HEK293 (cell line): ENCODE data around the gene TENT4A.

Experiments
- CTCF ChIA-PET: fragments of 350-600 bp; formaldehyde crosslinking; extraction: SDS; loops from one replicate; lab custom pipeline; 2021; ENCODE audit warnings: antibody characterized with exemption; lab: Yijun Ruan, JAX
- POLR2A ChIA-PET: fragments of 300-600 bp; formaldehyde crosslinking; extraction: SDS; loops from one replicate; lab custom pipeline; 2020; ENCODE audit warnings: antibody characterized with exemption, inconsistent platforms; lab: Yijun Ruan, JAX
- H3K27ac ChIP-seq: fragments of 200-500 bp; sonication (Bioruptor generic); 2 replicates; pipeline ENCODE4 v1.5.1; 2014; ENCODE audit warnings: low read depth, low read length, control low read depth, inconsistent platforms; ENCODE audit errors: extremely low read depth
- H3K36me3 ChIP-seq, 2 experiments: fragments of 200-500 bp in 1 of 2; sonication (Bioruptor generic) in 1 of 2; 1 replicate in 1 of 2; 2 replicates in 1 of 2; pipeline ENCODE4 v1.5.1; 2014 to 2017; ENCODE audit warnings: inconsistent platforms in 2 of 2, low read length in 2 of 2; ENCODE audit not compliant: control insufficient read depth in 2 of 2, insufficient read depth in 1 of 2
- H3K4me1 ChIP-seq: fragments of 200-500 bp; sonication (Bioruptor generic); 2 replicates; pipeline ENCODE4 v1.5.1; 2014; ENCODE audit warnings: mild to moderate bottlenecking, low read length, inconsistent platforms; ENCODE audit not compliant: control insufficient read depth, insufficient read depth
- H3K4me3 ChIP-seq: 2 replicates; pipeline ENCODE4 v1.5.1; 2011; ENCODE audit warnings: low read depth, mild to moderate bottlenecking, control low read depth, low read length, moderate library complexity
- H3K9me3 ChIP-seq: fragments of 200-500 bp; sonication (Bioruptor generic); 2 replicates; pipeline ENCODE4 v1.5.1; 2014; ENCODE audit warnings: low read depth, low read length, inconsistent platforms; ENCODE audit not compliant: control insufficient read depth, insufficient read depth
- GLI2 ChIP-seq: fragments of 450-650 bp; formaldehyde crosslinking; IDR thresholded peaks from 2 replicates; pipeline ENCODE4; 2017; ENCODE audit warnings: missing biosample characterization, missing genetic modification characterization, low read depth, borderline replicate concordance
- GLIS2 ChIP-seq: fragments of 450-650 bp; formaldehyde crosslinking; IDR thresholded peaks from 2 replicates; pipeline ENCODE4 v1.5.1; 2016; ENCODE audit warnings: missing biosample characterization, missing genetic modification characterization
- HOXD13 ChIP-seq: sonication (generic); formaldehyde crosslinking; IDR thresholded peaks from 2 replicates; pipeline ENCODE4 v1.8.0; 2022; ENCODE audit warnings: missing genetic modification reagents, borderline replicate concordance
- MYNN ChIP-seq: fragments of 450-650 bp; formaldehyde crosslinking; IDR thresholded peaks from 2 replicates; pipeline ENCODE4 v1.5.1; 2016; ENCODE audit warnings: missing biosample characterization, missing genetic modification characterization, borderline replicate concordance
- PATZ1 ChIP-seq: fragments of 450-650 bp; formaldehyde crosslinking; IDR thresholded peaks from 2 replicates; pipeline ENCODE4 v1.5.1; 2016; ENCODE audit warnings: missing biosample characterization, missing genetic modification characterization
- SP2 ChIP-seq: fragments of 450-650 bp; formaldehyde crosslinking; IDR thresholded peaks from 2 replicates; pipeline ENCODE4 v1.5.1; 2016; ENCODE audit warnings: missing biosample characterization, missing genetic modification characterization
- TRIM28 ChIP-seq: IDR thresholded peaks from 2 replicates; pipeline ENCODE4 v1.6.1; 2011; ENCODE audit warnings: low read length, control low read depth, borderline replicate concordance
- ZNF10 ChIP-seq: fragments of 450-650 bp; formaldehyde crosslinking; IDR thresholded peaks from 2 replicates; pipeline ENCODE4 v1.5.1; 2017; ENCODE audit warnings: missing biosample characterization, missing genetic modification characterization
- ZNF114 ChIP-seq: fragments of 450-650 bp; formaldehyde crosslinking; IDR thresholded peaks from 2 replicates; pipeline ENCODE4 v1.5.0; 2017; ENCODE audit warnings: missing biosample characterization, missing genetic modification characterization
- ZNF155 ChIP-seq: fragments of 450-650 bp; formaldehyde crosslinking; IDR thresholded peaks from 2 replicates; pipeline ENCODE4 v1.5.1; 2016; ENCODE audit warnings: missing biosample characterization, missing genetic modification characterization
- ZNF202 ChIP-seq: fragments of 450-650 bp; formaldehyde crosslinking; IDR thresholded peaks from 2 replicates; pipeline ENCODE4 v1.5.1; 2016; ENCODE audit warnings: missing biosample characterization, missing genetic modification characterization, borderline replicate concordance
- ZNF223 ChIP-seq: fragments of 450-650 bp; formaldehyde crosslinking; IDR thresholded peaks from 2 replicates; pipeline ENCODE4 v1.5.1; 2016; ENCODE audit warnings: missing biosample characterization, missing genetic modification characterization
- ZNF274 ChIP-seq, 2 experiments: fragments of 200-500 bp in 1 of 2; fragments of 450-650 bp in 1 of 2; sonication (Bioruptor generic) in 1 of 2; formaldehyde crosslinking in 1 of 2; IDR thresholded peaks; 2 replicates each; pipeline versions ENCODE4 v1.5.1 to v1.6.1; 2014 to 2016; ENCODE audit warnings: borderline replicate concordance in 1 of 2, inconsistent platforms in 1 of 2, low read length in 1 of 2, missing biosample characterization in 1 of 2, missing genetic modification characterization in 1 of 2
- ZNF335 ChIP-seq: fragments of 450-650 bp; formaldehyde crosslinking; conservative IDR thresholded peaks from 2 replicates; pipeline ENCODE4 v1.5.1; 2016; ENCODE audit warnings: missing biosample characterization, missing genetic modification characterization
- ZNF416 ChIP-seq: fragments of 450-650 bp; formaldehyde crosslinking; IDR thresholded peaks from 2 replicates; pipeline ENCODE4 v1.5.1; 2016; ENCODE audit warnings: missing biosample characterization, missing genetic modification characterization
- ZNF488 ChIP-seq: fragments of 450-650 bp; formaldehyde crosslinking; IDR thresholded peaks from 2 replicates; pipeline ENCODE4 v1.5.1; 2016; ENCODE audit warnings: missing biosample characterization, missing genetic modification characterization
- ZNF510 ChIP-seq: fragments of 450-650 bp; formaldehyde crosslinking; IDR thresholded peaks from 2 replicates; pipeline ENCODE4 v1.5.1; 2018; ENCODE audit warnings: mild to moderate bottlenecking, missing genetic modification characterization, missing biosample characterization; ENCODE audit not compliant: insufficient replicate concordance
- ZNF518A ChIP-seq: fragments of 450-650 bp; formaldehyde crosslinking; conservative IDR thresholded peaks from 2 replicates; pipeline ENCODE4 v1.5.1; 2016; ENCODE audit warnings: low read depth, missing biosample characterization, missing genetic modification characterization
- ZNF530 ChIP-seq: fragments of 450-650 bp; formaldehyde crosslinking; IDR thresholded peaks from 2 replicates; pipeline ENCODE4 v1.5.1; 2016; ENCODE audit warnings: low read depth, missing biosample characterization, missing genetic modification characterization
- ZNF560 ChIP-seq: fragments of 450-650 bp; formaldehyde crosslinking; IDR thresholded peaks from 2 replicates; pipeline ENCODE4 v1.5.1; 2017; ENCODE audit warnings: missing biosample characterization, missing genetic modification characterization, borderline replicate concordance
- ZNF571 ChIP-seq: fragments of 450-650 bp; formaldehyde crosslinking; IDR thresholded peaks from 2 replicates; pipeline ENCODE4 v1.5.0; 2017; ENCODE audit warnings: missing biosample characterization, missing genetic modification characterization
- ZNF600 ChIP-seq: fragments of 450-650 bp; formaldehyde crosslinking; IDR thresholded peaks from 2 replicates; pipeline ENCODE4 v1.5.1; 2016; ENCODE audit warnings: missing biosample characterization, missing genetic modification characterization
- ZNF610 ChIP-seq: fragments of 450-650 bp; formaldehyde crosslinking; IDR thresholded peaks from 2 replicates; pipeline ENCODE4 v1.5.1; 2016; ENCODE audit warnings: missing biosample characterization, missing genetic modification characterization, borderline replicate concordance
- ZNF639 ChIP-seq: fragments of 450-650 bp; formaldehyde crosslinking; IDR thresholded peaks from 2 replicates; pipeline ENCODE4 v1.5.1; 2016; ENCODE audit warnings: missing biosample characterization, missing genetic modification characterization
- ZNF677 ChIP-seq: fragments of 450-650 bp; IDR thresholded peaks from 2 replicates; pipeline ENCODE4 v1.5.0; 2018; ENCODE audit warnings: missing biosample characterization, mild to moderate bottlenecking, missing genetic modification characterization, moderate library complexity
- ZNF707 ChIP-seq: fragments of 450-650 bp; formaldehyde crosslinking; IDR thresholded peaks from 2 replicates; pipeline ENCODE4 v1.5.1; 2016; ENCODE audit warnings: missing biosample characterization, missing genetic modification characterization
- ZNF830 ChIP-seq: fragments of 450-650 bp; IDR thresholded peaks from 2 replicates; pipeline ENCODE4 v1.5.0; 2018; ENCODE audit warnings: missing biosample characterization, missing genetic modification characterization, low read depth, mild to moderate bottlenecking, moderate library complexity

TENT4A gene

GRCh38 chr5:6747103-6747502 lies 33.9 kb downstream of the TENT4A start:
- peaks cover 56 to 96% of the 10 kb centered on the region in 2 experiments for H3K36me3 ChIP-seq
- H3K4me1 ChIP-seq = no peaks in the 10 kb centered on the region
- no peak overlapping the region for H3K4me3 ChIP-seq
- no peaks in the 10 kb centered on the region for H3K9me3 ChIP-seq
- no peak overlapping the region for H3K27ac ChIP-seq
- CTCF ChIA-PET = interaction anchor here (0.6 to 1.1 kb wide), 4 partner anchors 12 to 370 kb away, joined by 3 to 5 read pairs (median 4); no protein-coding TSS in a partner anchor
- TF ChIP-seq ZNF610 (tag by site-specific recombination) (no peak), ZNF530 (no peak), ZNF639 (tag by site-specific recombination) (no peak), HOXD13 (no peak), ZNF600 (tag by site-specific recombination) (no peak), MYNN (no peak), GLI2 (no peak), TRIM28 (no peak), ZNF677 (no peak), ZNF518A (tag by site-specific recombination) (no peak), ZNF830 (no peak), SP2 (tag by site-specific recombination) (no peak), ZNF335 (no peak)
- POLR2A ChIA-PET = no interaction called here

GRCh38 chr5:6748142-6748541 lies 34.9 kb downstream of the TENT4A start:
- POLR2A ChIA-PET = no interaction called here
- TF ChIP-seq ZNF274 (IDR thresholded peaks at IDR 0.05; ENCODE audit: low read length) (no peak), ZNF274 (tag by site-specific recombination; IDR thresholded peaks at IDR 0.05; ENCODE audit: borderline replicate concordance) (no peak), ZNF10 (tag by site-specific recombination) (no peak), ZNF155 (no peak), ZNF610 (tag by site-specific recombination) (no peak), ZNF707 (no peak), TRIM28 (no peak), ZNF571 (tag by site-specific recombination) (no peak), GLIS2 (no peak), ZNF510 (no peak), ZNF223 (tag by site-specific recombination) (no peak), ZNF488 (tag by site-specific recombination) (no peak), ZNF202 (tag by site-specific recombination) (no peak), ZNF416 (tag by site-specific recombination) (no peak), ZNF560 (tag by site-specific recombination) (no peak), ZNF114 (tag by site-specific recombination) (no peak), PATZ1 (tag by site-specific recombination) (no peak)
- Histone ChIP-seq H3K4me3 (no peak overlapping the region), H3K9me3 (no peaks in the 10 kb centered on the region), H3K27ac (no peak overlapping the region), H3K36me3 (peaks cover 57 to 96% of the 10 kb centered on the region in 2 experiments), H3K4me1 (no peaks in the 10 kb centered on the region)
- CTCF ChIA-PET = no interaction called here
